GM15510 (cell line): ENCODE measurements around the gene ADGRV1.
A peak's percentile ranks its signal among the peaks of the same experiment; 100 is the strongest.

Experiments
- POLR2A ChIP-seq: IDR thresholded peaks from 3 replicates; pipeline ENCODE4 v1.6.1; 2011; ENCODE audit warnings: borderline replicate concordance; ENCODE audit not compliant: insufficient read length; ENCODE audit errors: extremely low read depth

Gene ADGRV1

GRCh38 chr5:90558344-90559192 lies at the start of gene ADGRV1:
ADGRV1 (plus strand) TSS chr5:90558797; CDS start chr5:90558896, 99 bp downstream.
- TF ChIP-seq POLR2A = no peak

GRCh38 chr5:90510438-90510837 lies 48.2 kb upstream of the ADGRV1 start:
- TF ChIP-seq POLR2A = no peak

- no peak for TF ChIP-seq POLR2A
Observed at GRCh38 chr5:90514520-90514919, 44.1 kb upstream of the ADGRV1 start.

GRCh38 chr5:90518661-90519060 lies 39.9 kb upstream of the ADGRV1 start:
- no peak for TF ChIP-seq POLR2A

- no peak for TF ChIP-seq POLR2A
Observed at GRCh38 chr5:90519081-90519480, 39.5 kb upstream of the ADGRV1 start.

- no peak for TF ChIP-seq POLR2A
Observed at GRCh38 chr5:90528601-90529193, 29.9 kb upstream of the ADGRV1 start.

- peak; percentile 84 for TF ChIP-seq POLR2A
Observed at GRCh38 chr5:90529194-90529938, 29.2 kb upstream of the ADGRV1 start, which contains the start of gene LYSMD3. LYSMD3 (minus strand) TSS chr5:90529584; CDS start chr5:90525289, 4,295 bp downstream.

- TF ChIP-seq POLR2A = no peak
Observed at GRCh38 chr5:90529939-90530677, 28.5 kb upstream of the ADGRV1 start.

- no peak for TF ChIP-seq POLR2A
Observed at GRCh38 chr5:90530736-90531487, 27.7 kb upstream of the ADGRV1 start.

- TF ChIP-seq POLR2A = no peak
Observed at GRCh38 chr5:90533794-90534193, 24.8 kb upstream of the ADGRV1 start.

GRCh38 chr5:90534922-90535321 lies 23.7 kb upstream of the ADGRV1 start:
- no peak for TF ChIP-seq POLR2A

GRCh38 chr5:90542827-90543519 lies 15.6 kb upstream of the ADGRV1 start:
- no peak for TF ChIP-seq POLR2A

GRCh38 chr5:90545511-90545910 lies 13.1 kb upstream of the ADGRV1 start:
- TF ChIP-seq POLR2A = no peak
